GM15510 (cell line): ENCODE data around the gene CCDC60.

Source experiments
- POLR2A ChIP-seq: IDR thresholded peaks from 3 replicates; pipeline ENCODE4 v1.6.1; 2011; ENCODE audit warnings: borderline replicate concordance; ENCODE audit not compliant: insufficient read length; ENCODE audit errors: extremely low read depth

Gene CCDC60

GRCh38 chr12:119369907-119370546 lies 35.5 kb downstream of the CCDC60 start:
- TF ChIP-seq POLR2A = no peak

GRCh38 chr12:119372540-119372939 lies 38.0 kb downstream of the CCDC60 start:
- TF ChIP-seq POLR2A = no peak

DNA sequence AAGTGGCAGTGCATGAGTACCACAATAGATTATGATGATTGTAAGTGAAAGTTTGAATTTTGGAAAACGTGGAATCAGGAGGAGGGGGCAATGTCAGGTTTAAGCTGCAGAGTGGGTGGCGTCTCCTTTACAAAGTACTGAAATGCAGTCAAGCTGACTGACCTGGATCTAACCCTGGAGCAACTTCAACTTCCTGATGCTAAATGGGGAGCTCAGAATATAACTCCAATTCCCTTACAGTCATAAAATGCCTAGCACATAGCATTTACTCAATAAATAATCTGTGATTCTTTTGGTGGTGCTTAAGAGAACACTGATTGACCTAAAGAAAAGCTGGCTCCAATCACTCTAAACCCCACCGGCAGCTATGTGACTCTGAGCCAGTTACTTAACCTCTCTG lies 38.5 kb downstream of the CCDC60 start:
- no peak for TF ChIP-seq POLR2A

GRCh38 chr12:119373666-119374065 lies 39.1 kb downstream of the CCDC60 start:
- no peak for TF ChIP-seq POLR2A

DNA sequence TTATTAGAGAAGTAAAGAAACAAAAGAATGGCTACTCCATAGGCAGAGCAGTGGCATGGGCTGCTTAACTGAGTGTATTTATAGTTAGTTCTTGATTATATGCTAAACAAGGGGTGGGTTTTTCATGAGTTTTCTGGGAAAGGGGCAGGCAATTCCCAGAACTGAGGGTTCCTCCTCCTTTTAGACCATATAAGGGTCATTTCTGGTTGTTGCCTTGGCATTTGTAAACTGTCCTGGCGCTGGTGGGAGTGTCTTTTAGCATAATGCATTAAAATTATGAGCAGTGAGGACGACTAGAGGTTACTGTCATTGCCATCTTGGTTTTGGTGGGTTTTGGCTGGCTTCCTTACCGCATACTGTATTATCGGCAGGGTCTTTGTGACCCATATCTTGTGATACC lies 40.1 kb downstream of the CCDC60 start:
- no peak for TF ChIP-seq POLR2A

- TF ChIP-seq POLR2A = no peak
Measured at GRCh38 chr12:119375075-119375882, 40.8 kb downstream of the CCDC60 start.

DNA sequence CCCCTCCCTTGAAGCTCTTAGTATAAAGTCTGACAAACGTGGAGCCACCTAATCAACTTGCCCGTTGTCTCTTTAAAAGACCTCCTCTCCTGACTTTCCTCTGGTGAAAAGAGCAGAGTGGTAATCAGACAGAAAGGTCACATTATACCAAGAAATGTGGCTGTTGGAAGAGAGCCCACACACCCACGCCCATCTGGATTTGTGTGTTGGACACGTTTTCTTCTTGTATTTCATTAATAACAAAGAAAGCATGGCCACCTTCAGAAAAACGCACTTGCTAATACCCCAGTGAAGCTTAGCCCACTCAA lies 41.3 kb downstream of the CCDC60 start:
- no peak for TF ChIP-seq POLR2A

DNA sequence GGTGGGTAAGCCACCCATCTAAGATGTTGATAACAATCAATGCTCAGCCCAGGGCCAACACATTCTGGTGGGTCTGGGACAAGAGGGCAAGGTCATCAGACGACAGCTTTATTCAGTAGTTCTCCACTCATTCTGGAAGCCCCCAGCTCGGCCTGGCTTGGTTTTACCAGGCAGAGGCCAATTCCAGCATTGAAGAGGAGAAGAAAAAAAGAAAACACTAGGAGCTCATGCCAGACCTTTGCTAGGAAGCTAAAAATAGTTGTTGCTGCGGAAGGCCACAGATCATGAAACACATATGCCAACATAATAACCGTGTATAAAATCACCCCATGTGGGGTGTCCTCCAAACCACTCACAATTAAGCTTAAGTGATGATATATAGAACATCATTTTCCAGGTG lies 44.4 kb downstream of the CCDC60 start:
- TF ChIP-seq POLR2A = no peak

GRCh38 chr12:119381471-119382235 lies 47.1 kb downstream of the CCDC60 start:
- TF ChIP-seq POLR2A = no peak

DNA sequence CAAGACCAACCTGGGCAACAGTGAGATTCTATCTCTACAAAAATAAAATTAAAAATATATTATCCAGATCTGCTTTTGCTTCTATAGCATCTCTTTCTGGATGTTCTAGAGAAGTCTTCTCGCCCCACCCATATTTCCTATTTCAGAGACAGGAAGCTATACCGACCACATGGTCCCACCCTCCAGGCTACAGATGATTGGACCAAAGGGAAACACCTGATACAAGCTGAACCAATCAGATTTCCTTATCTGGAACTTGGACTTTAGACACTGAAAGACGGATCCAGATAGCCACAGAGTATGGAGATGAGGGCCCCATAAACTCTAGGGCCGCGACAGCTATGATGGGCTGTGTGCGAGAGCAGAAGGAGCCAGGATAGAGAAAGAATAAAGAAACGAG lies 48.7 kb downstream of the CCDC60 start:
- TF ChIP-seq POLR2A = no peak

- no peak for TF ChIP-seq POLR2A
Measured at GRCh38 chr12:119384340-119384739, 49.8 kb downstream of the CCDC60 start.

DNA sequence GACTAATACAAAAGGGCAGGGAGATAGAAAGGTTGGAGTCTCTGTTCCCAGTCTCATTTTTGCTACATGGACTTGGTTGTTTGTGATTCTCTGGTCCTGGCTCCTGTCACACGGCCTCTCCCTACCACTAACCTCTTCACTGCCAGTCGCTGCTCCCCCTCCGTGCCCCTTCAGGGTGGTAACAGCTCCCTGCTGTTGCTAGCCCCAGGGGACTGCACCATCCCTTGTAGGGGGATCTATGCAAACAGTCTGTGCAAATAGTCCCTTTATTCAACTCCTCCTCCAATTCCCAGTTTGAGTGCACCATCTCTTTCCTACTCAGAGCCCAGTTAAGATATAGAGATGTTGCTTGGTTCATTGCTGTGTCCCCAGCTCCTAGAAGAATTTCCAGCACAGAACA lies 51.1 kb downstream of the CCDC60 start:
- TF ChIP-seq POLR2A = no peak

DNA sequence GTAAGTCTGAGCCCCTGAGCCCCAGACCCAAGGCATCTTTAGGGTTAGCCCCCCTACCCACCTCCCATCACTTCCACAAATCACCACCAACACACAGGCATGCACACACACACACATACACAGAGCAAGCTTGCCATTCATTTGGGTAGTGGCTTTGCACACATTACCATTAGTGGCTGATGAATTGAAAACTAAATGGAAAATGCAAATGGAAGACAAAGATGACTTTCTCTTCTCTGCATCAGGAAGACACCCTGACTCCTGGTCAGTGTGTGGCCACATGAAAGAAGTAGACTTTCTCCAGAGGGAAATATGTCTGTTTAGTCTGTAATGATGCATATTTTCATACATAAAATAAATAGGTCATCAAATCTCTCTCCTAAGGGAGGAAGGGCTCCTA lies 55.2 kb downstream of the CCDC60 start:
- TF ChIP-seq POLR2A = no peak

DNA sequence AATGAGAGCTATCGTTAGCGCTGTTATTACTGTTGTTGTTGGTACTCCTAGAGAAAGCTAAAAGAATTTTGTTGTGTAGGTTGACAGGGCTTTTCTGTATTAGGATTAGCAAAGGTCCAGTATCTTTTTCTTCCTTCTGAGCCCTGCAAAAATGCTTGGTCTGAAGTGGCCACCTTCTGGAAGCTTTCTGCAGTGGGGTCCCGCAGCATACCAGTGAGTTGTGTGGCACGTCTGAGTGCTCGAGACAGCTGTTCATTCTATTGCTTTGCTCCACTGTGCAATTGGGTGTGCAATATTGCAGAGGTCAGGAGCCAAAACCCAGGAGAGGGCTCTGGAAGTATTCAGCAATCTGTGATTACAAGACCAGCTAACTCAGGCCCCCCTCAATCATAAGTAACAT lies 57.1 kb downstream of the CCDC60 start:
- no peak for TF ChIP-seq POLR2A

DNA sequence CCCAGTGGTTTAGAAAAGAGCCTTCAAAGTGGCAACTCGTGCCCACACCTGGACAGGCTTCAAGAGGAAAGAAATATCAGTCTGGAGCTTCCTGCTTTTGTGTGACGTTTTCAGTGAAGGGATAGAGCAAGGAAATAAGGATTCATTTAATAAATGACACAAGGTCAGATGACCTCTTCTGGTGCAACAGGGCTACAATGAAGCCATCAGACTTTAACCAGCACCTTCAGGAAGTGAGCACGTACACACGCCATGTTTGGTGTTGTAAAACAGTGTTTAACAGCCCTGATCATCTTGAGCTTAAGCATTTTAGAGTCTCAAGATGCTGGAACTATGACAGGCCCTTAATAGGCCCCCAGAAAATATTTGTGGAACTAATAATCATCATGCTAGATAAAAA lies 59.1 kb downstream of the CCDC60 start:
- no peak for TF ChIP-seq POLR2A

GRCh38 chr12:119397540-119397939 lies 63.0 kb downstream of the CCDC60 start:
- TF ChIP-seq POLR2A = no peak
